DND-41 (cell line): ENCODE data around the gene IBA57.

Experiments used
- ATAC-seq: fragments of 200-7000 bp; cut with Tn5 transposase; 3 replicates; pipeline ENCODE4 v1.9.1; 2021; ENCODE audit warnings: low read depth; ENCODE audit not compliant: insufficient read depth
- DNase-seq: peaks from one replicate; pipeline ENCODE4 v3.0.0-alpha.2; 2020
- H2AFZ ChIP-seq: 2 replicates; pipeline ENCODE4 v1.6.0; 2012; ENCODE audit warnings: low read depth, low read length
- H3K27ac ChIP-seq: 2 replicates; pipeline ENCODE4 v1.5.1; 2012; ENCODE audit warnings: low read length, inconsistent platforms
- H3K27me3 ChIP-seq: fragments of 200-600 bp; sonication (generic); 2 replicates; pipeline ENCODE4 v1.6.0; 2012; ENCODE audit warnings: low read length, mild to moderate bottlenecking, inconsistent platforms; ENCODE audit not compliant: insufficient read depth, poor library complexity
- H3K36me3 ChIP-seq: 2 replicates; pipeline ENCODE4 v1.5.1; 2012; ENCODE audit warnings: low read length, inconsistent platforms; ENCODE audit not compliant: insufficient read depth
- H3K4me1 ChIP-seq: 2 replicates; pipeline ENCODE4 v1.5.1; 2012; ENCODE audit warnings: mild to moderate bottlenecking, low read length; ENCODE audit not compliant: insufficient read depth
- H3K4me2 ChIP-seq: 2 replicates; pipeline ENCODE4 v1.6.0; 2012; ENCODE audit warnings: mild to moderate bottlenecking, moderate library complexity, low read length, inconsistent platforms; ENCODE audit not compliant: insufficient read depth
- H3K4me3 ChIP-seq, 2 experiments: fragments of 200-600 bp in 1 of 2; shearing (Covaris generic) in 1 of 2; 2 replicates each; pipeline ENCODE4 v1.5.1; 2012 to 2016; ENCODE audit warnings: inconsistent platforms in 2 of 2, low read length in 2 of 2, mild to moderate bottlenecking in 2 of 2, low read depth in 1 of 2, moderate library complexity in 1 of 2
- H3K79me2 ChIP-seq: 2 replicates; pipeline ENCODE4 v1.6.0; 2012; ENCODE audit warnings: low read length, inconsistent platforms; ENCODE audit not compliant: insufficient read depth
- H3K9ac ChIP-seq: 2 replicates; pipeline ENCODE4 v1.6.0; 2012; ENCODE audit warnings: low read depth, mild to moderate bottlenecking, inconsistent platforms, low read length, moderate library complexity
- H3K9me3 ChIP-seq: 2 replicates; pipeline ENCODE4 v1.5.1; 2012; ENCODE audit warnings: low read length, moderate library complexity, mild to moderate bottlenecking, inconsistent platforms; ENCODE audit not compliant: insufficient read depth, severe bottlenecking
- H4K20me1 ChIP-seq: 2 replicates; pipeline ENCODE4 v1.6.0; 2012; ENCODE audit warnings: low read length; ENCODE audit not compliant: insufficient read depth
- EZH2 ChIP-seq: IDR thresholded peaks from 3 replicates; pipeline ENCODE4 v1.6.1; 2012; ENCODE audit warnings: borderline replicate concordance, low read depth, mild to moderate bottlenecking, moderate library complexity, low read length, inconsistent platforms; ENCODE audit not compliant: severe bottlenecking
- TF ChIP-seq, protein P1 (sequence below): IDR thresholded peaks from 2 replicates; pipeline ENCODE4 v1.5.1; 2012; ENCODE audit warnings: borderline replicate concordance, low read length, moderate library complexity, mild to moderate bottlenecking; ENCODE audit not compliant: poor library complexity, severe bottlenecking; ENCODE audit errors: extremely low read depth

The IBA57 gene

GRCh38 chr1:228155596-228156514 is 9.7 kb upstream of the IBA57 start:
- ATAC-seq: no peak
- Histone ChIP-seq H4K20me1 (peaks cover 27% of the 10 kb centered on the region), H3K36me3 (no peaks in the 10 kb centered on the region), H3K79me2 (no peaks in the 10 kb centered on the region), H3K9ac (no peak overlapping the region), H3K9me3 (no peaks in the 10 kb centered on the region), H2AFZ (no peak overlapping the region), H3K4me2 (no peak overlapping the region), H3K4me1 (no peaks in the 10 kb centered on the region), H3K4me3 (no peak overlapping the region), H3K27ac (no peak overlapping the region), H3K27me3 (no peaks in the 10 kb centered on the region)
- TF ChIP-seq, protein P1, sequence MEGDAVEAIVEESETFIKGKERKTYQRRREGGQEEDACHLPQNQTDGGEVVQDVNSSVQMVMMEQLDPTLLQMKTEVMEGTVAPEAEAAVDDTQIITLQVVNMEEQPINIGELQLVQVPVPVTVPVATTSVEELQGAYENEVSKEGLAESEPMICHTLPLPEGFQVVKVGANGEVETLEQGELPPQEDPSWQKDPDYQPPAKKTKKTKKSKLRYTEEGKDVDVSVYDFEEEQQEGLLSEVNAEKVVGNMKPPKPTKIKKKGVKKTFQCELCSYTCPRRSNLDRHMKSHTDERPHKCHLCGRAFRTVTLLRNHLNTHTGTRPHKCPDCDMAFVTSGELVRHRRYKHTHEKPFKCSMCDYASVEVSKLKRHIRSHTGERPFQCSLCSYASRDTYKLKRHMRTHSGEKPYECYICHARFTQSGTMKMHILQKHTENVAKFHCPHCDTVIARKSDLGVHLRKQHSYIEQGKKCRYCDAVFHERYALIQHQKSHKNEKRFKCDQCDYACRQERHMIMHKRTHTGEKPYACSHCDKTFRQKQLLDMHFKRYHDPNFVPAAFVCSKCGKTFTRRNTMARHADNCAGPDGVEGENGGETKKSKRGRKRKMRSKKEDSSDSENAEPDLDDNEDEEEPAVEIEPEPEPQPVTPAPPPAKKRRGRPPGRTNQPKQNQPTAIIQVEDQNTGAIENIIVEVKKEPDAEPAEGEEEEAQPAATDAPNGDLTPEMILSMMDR: no peak
- TF ChIP-seq EZH2: no peak
- no peak for DNase-seq

DNA sequence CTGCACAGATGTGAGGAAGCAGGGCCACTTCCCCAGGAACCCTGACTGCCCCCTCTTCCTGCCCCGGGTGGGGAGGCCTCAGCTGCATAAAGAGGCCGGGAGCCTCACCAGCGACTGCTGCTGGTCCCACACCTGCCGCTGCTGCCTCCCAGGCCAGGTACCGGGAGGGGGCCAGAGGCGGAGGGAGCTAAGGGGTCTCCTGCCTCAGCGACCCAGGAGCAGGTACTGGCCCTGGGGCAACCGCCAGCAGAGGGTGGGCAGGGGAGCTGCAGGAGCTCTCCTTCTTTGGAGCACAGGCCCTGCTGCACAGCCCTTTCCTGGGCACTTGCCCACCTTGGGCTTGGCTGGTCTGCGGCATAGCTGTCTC is 9.1 kb upstream of the IBA57 start:
- no peaks in the 10 kb centered on the region for H3K27me3 ChIP-seq
- H3K4me3 ChIP-seq: no peak overlapping the region
- H3K79me2 ChIP-seq: no peaks in the 10 kb centered on the region
- peaks cover 20% of the 10 kb centered on the region for H4K20me1 ChIP-seq
- no peak overlapping the region for H2AFZ ChIP-seq
- no peak overlapping the region for H3K27ac ChIP-seq
- H3K36me3 ChIP-seq: no peaks in the 10 kb centered on the region
- no peaks in the 10 kb centered on the region for H3K4me1 ChIP-seq
- ATAC-seq: peak; percentile 26; the same call in 1 of the 3 replicates
- TF ChIP-seq EZH2: no peak
- TF ChIP-seq, protein P1: no peak
- H3K4me2 ChIP-seq: no peak overlapping the region
- DNase-seq: no peak
- H3K9ac ChIP-seq: no peak overlapping the region
- no peaks in the 10 kb centered on the region for H3K9me3 ChIP-seq

- ATAC-seq (no peak), DNase-seq (no peak)
- Histone ChIP-seq H4K20me1 (peaks cover 17% of the 10 kb centered on the region), H2AFZ (no peak overlapping the region), H3K36me3 (no peaks in the 10 kb centered on the region), H3K27ac (no peak overlapping the region), H3K4me3 (no peak overlapping the region), H3K4me1 (no peaks in the 10 kb centered on the region; the same call in 1 of the 2 replicates), H3K79me2 (no peaks in the 10 kb centered on the region), H3K27me3 (no peaks in the 10 kb centered on the region), H3K9ac (no peak overlapping the region), H3K4me2 (no peak overlapping the region), H3K9me3 (no peaks in the 10 kb centered on the region)
- TF ChIP-seq EZH2: no peak
These were observed 8.5 kb upstream of the IBA57 start for GRCh38 chr1:228156941-228157728.

GRCh38 chr1:228157729-228158126 is 7.9 kb upstream of the IBA57 start:
- TF ChIP-seq, protein P1: no peak
- TF ChIP-seq EZH2: no peak
- no peak for DNase-seq
- Histone ChIP-seq H3K4me2 (no peak overlapping the region), H3K4me1 (no peaks in the 10 kb centered on the region; the same call in 1 of the 2 replicates), H3K79me2 (no peaks in the 10 kb centered on the region), H3K27me3 (no peaks in the 10 kb centered on the region), H3K9me3 (no peaks in the 10 kb centered on the region), H3K9ac (no peak overlapping the region), H3K4me3 (no peak overlapping the region), H3K36me3 (no peaks in the 10 kb centered on the region), H2AFZ (no peak overlapping the region), H4K20me1 (peaks cover 17% of the 10 kb centered on the region), H3K27ac (no peak overlapping the region)
- no peak for ATAC-seq
